ENCODE measurements around the gene RRP36. TPM values are rescaled to one million over a fixed set of nuclear protein-coding genes. Genes with fewer than 3 reads are reported as not detected.

RRP36 gene
- total and polyA plus RNA-seq, 9 of the 15 experiments (the other 6 are each of a cell fraction or from before 2014, with no cell fraction given) = 27.6 to 150 (median 114) TPM

DNA sequence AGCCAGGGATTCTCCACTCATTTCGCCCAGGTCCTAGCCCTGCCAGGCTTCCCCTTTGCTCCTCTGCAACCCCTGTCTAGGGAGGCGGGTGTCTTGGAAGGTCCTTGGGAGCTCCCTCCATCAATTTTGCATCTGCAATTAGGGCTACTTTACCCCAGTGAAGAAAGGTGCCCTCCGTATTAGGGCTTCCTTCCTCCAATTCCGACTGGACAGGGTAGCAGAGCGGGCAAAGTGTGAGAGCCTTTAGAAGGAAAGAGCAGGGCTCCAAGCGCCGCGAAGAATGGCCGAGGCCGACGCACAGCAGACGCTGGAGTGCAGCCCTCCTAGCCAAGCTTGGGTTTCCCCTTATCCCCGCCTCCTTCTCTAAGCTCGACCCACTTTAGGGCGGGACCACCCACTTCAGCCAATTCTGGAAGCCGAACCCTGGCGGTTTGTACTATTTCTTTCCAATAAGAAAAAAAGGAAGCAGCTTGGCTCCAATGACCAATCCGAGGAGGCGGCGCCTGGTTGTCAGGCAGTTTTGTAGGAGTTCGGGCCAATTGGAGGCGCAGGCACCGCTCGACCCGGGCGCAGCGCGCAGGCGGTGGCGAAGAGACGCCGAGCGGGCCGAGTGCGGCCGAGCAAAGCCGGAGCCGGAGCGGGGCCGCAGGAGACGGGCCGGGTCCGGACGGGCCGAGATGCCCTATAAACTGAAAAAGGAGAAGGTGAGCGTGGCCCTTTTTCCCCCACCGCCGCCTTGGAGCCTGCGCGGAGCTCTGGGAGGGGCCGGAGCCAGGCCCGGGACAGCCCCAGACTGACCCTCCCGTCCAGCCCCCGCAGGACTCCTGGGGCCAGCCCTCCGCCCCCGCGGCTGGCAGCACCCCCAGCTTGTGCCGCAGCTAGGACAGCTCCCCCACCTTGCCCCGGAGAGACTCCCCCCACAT is 37.2 kb upstream of the RRP36 start, which contains the start of gene PPP2R5D (continued):
- TF ChIP-seq TRIM28 (IDR thresholded peaks at IDR 0.05) = 0 out of 2 replicates have a peak, but pooled peaks have one; percentile 43
- peak; percentile 88 for TF ChIP-seq POLR2G (IDR thresholded peaks at IDR 0.05; ENCODE audit: low read depth, low read length)
- TF ChIP-seq TBP (optimal IDR thresholded peaks at IDR 0.05; ENCODE audit: low read depth, low read length) = peak; percentile 89
- TF ChIP-seq TAF1 (IDR thresholded peaks at IDR 0.05; ENCODE audit: control insufficient read depth, extremely low read depth, insufficient read depth, low read length, severe bottlenecking) = peak; percentile 50
- no peak for TF ChIP-seq ATF1 (CRISPR knock-in tag; IDR thresholded peaks at IDR 0.05)
- TF ChIP-seq ATF1 (tag; IDR thresholded peaks at IDR 0.05) = peak; percentile 79
- peak; percentile 55; the same call in 1 of the 2 replicates for TF ChIP-seq RB1 (IDR thresholded peaks at IDR 0.05; ENCODE audit: low read depth)
- no peak for TF ChIP-seq ZNF589 (CRISPR knock-in tag; IDR thresholded peaks at IDR 0.05; ENCODE audit: low read depth)
- TF ChIP-seq ZNF384 (IDR thresholded peaks at IDR 0.05; ENCODE audit: low read depth, low read length) = 0 out of 2 replicates have a peak, but pooled peaks have one; percentile 17
- TF ChIP-seq ZNF644 (tag; IDR thresholded peaks at IDR 0.05; ENCODE audit: low read depth) = no peak
- TF ChIP-seq, protein P1, sequence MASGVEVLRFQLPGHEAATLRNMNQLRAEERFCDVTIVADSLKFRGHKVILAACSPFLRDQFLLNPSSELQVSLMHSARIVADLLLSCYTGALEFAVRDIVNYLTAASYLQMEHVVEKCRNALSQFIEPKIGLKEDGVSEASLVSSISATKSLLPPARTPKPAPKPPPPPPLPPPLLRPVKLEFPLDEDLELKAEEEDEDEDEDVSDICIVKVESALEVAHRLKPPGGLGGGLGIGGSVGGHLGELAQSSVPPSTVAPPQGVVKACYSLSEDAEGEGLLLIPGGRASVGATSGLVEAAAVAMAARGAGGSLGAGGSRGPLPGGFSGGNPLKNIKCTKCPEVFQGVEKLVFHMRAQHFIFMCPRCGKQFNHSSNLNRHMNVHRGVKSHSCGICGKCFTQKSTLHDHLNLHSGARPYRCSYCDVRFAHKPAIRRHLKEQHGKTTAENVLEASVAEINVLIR (CRISPR knock-in tag; IDR thresholded peaks at IDR 0.05) = no peak
- peak; percentile 84 for TF ChIP-seq RBFOX2 (IDR thresholded peaks at IDR 0.05; ENCODE audit: low read depth, low read length)
- peak; percentile 82 for TF ChIP-seq ZFX (CRISPR knock-in tag; IDR thresholded peaks at IDR 0.05)
- peak; percentile 66; the same call in 1 of the 2 replicates for TF ChIP-seq LCOR (CRISPR knock-in tag; IDR thresholded peaks at IDR 0.05)
- TF ChIP-seq ZBED1 (IDR thresholded peaks at IDR 0.05) = peak; percentile 16; the same call in 1 of the 2 replicates
- TF ChIP-seq HLTF (IDR thresholded peaks at IDR 0.05) = peak; percentile 34; the same call in 1 of the 2 replicates
- no peak for TF ChIP-seq FOXM1 (IDR thresholded peaks at IDR 0.05; ENCODE audit: low read depth)
- TF ChIP-seq FOXM1 (CRISPR knock-in tag; IDR thresholded peaks at IDR 0.05; ENCODE audit: low read depth) = no peak
- no peak for TF ChIP-seq CBX2 (IDR thresholded peaks at IDR 0.05; ENCODE audit: insufficient read depth, low read length, poor library complexity, severe bottlenecking)

Data from K562 (cell line).